GM06990 (cell line): Measurements from ENCODE around the gene SUGCT.
A peak's percentile ranks its signal among the peaks of the same experiment; 100 is the strongest.

Experiments used
- DNase-seq: peaks from one replicate; pipeline ENCODE4 v3.0.0-alpha.2; 2011; ENCODE audit not compliant: insufficient read length; ENCODE audit errors: extremely low read depth
- H3K27me3 ChIP-seq: replicated peaks from 2 replicates; pipeline ENCODE4 v1.6.0; 2011; ENCODE audit warnings: low read length; ENCODE audit not compliant: control insufficient read depth, insufficient read depth
- H3K36me3 ChIP-seq: 2 replicates; pipeline ENCODE4 v1.5.1; 2011; ENCODE audit warnings: low read length; ENCODE audit not compliant: control insufficient read depth, insufficient read depth
- H3K4me3 ChIP-seq: replicated peaks from 2 replicates; pipeline ENCODE4 v1.5.1; 2011; ENCODE audit warnings: low read depth, mild to moderate bottlenecking, control low read depth, low read length
- TF ChIP-seq, protein P1 (sequence below): IDR thresholded peaks from 2 replicates; pipeline ENCODE4 v1.5.1; 2011; ENCODE audit warnings: low read length, control low read depth, mild to moderate bottlenecking, inconsistent platforms; ENCODE audit not compliant: insufficient read depth, poor library complexity, severe bottlenecking

SUGCT gene

GRCh38 chr7:40604601-40605438 lies 470.0 kb downstream of the SUGCT start:
- DNase-seq, result peak; percentile 18
- Histone ChIP-seq H3K36me3 (no peaks in the 10 kb centered on the region), H3K27me3 (no peaks in the 10 kb centered on the region; the same call in 1 of the 2 replicates), H3K4me3 (no peak overlapping the region)
- TF ChIP-seq, protein P1, sequence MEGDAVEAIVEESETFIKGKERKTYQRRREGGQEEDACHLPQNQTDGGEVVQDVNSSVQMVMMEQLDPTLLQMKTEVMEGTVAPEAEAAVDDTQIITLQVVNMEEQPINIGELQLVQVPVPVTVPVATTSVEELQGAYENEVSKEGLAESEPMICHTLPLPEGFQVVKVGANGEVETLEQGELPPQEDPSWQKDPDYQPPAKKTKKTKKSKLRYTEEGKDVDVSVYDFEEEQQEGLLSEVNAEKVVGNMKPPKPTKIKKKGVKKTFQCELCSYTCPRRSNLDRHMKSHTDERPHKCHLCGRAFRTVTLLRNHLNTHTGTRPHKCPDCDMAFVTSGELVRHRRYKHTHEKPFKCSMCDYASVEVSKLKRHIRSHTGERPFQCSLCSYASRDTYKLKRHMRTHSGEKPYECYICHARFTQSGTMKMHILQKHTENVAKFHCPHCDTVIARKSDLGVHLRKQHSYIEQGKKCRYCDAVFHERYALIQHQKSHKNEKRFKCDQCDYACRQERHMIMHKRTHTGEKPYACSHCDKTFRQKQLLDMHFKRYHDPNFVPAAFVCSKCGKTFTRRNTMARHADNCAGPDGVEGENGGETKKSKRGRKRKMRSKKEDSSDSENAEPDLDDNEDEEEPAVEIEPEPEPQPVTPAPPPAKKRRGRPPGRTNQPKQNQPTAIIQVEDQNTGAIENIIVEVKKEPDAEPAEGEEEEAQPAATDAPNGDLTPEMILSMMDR, result peak; percentile 91

DNA sequence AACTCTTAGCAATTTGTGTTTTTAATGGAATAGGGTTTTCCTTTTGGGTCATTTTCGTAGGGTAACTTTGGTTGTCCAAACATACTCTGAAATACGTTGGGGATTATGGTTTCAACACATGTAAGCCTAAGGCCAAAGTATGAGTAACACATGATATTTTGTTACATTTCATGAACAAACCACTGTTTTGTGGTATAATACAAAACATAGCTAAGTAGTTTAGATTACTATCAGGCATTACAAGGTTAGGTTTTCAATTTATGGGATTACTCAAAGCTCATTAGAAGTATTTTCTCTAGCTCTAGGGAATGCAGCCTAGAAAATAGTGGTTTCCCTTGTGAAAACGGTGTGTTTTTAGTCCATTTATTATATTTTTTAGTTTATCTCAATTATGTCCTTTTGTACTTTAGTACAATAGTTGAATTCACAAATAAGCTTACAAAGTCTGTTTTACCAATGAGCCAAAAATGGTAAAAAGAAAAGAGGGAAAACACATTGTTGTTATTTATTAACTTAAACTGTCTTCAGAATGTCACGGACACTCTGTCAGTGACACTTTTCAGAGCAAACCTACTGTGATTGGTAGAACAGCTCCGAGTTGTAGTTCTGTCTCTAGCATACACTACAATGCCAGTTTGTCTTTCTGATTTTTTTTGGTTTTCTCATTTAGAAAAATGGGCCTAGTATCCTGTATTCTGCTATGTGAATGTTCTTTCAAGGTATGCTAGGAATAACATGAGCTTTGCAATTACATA lies 473.7 kb downstream of the SUGCT start:
- TF ChIP-seq, protein P1, result no peak
- Histone ChIP-seq H3K4me3 (no peak overlapping the region), H3K27me3 (no peaks in the 10 kb centered on the region; the same call in 1 of the 2 replicates), H3K36me3 (no peaks in the 10 kb centered on the region)
- no peak for DNase-seq

DNA sequence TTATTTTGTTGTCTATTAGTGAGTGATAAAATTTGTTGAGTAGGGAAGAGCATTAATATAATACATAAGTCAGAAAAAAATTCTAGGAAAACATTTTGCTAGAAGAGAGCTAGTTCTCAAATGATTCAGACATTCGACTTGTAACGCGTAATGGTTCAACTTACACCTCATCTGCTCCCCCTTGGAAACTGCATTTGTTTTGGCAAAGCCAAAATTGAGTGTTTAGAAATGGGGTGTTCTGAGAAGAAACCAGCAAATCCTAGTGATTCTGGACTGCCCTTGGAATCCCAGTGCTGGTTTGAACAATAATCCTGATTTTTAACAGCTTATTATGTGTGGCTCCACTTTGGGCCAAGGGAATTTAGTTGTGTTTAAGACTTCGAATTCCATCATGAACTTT lies 475.7 kb downstream of the SUGCT start:
- no peak for DNase-seq
- Histone ChIP-seq H3K36me3 (no peaks in the 10 kb centered on the region), H3K27me3 (no peaks in the 10 kb centered on the region), H3K4me3 (no peak overlapping the region)
- TF ChIP-seq, protein P1, result no peak

DNA sequence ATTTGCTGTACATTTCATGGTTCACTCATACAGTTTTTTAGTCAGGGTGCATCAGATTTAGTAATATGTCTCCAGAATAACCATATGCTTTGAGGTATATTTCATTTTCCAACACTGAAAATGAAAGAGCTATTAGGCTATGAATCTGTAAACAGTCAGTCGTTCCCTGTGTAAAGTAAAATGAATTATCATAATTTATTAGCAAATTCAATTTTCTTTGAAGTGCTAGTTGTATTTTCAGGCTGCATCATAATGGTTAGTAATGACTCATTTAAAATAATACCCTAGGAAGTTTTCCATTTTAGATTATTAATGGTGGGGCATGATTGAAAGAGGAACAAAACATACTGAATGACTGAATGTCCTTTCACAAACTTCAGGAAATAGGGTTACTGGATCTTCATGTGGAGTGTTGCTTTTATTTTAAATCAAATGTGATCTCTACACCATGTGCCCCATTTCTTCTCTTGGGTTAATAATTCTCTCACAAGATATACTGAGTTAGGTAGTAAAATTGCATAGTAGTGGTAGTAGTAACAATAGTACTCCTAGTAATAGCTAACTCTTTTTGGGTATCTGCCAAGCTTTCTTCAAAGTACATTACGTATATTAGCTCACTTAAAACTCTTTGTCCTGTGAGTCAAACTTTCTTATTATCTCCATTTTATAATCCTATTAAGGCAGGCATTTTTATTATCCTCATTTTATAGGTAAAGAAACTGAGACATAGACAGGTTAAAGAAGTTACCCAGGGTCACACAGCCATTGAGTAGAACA lies 476.5 kb downstream of the SUGCT start:
- no peak for DNase-seq

DNA sequence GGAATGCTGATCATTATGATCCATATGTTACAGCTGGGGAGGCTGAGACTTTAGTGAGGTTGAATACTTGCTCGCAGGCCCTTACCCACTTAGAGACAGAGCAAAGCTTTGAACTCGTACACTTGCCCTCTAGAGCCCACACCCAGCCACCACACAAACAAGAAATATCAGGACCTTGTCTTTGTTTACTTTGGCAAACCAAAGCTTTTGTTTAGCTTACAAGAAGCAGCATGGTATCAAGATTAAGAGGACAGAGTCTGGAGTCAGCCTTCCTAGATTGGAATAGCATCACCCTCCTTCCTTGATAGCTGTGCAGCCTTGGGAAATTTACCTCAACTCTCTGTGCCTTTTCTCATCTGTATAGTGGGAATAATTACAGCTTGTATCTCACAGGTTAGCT lies 477.5 kb downstream of the SUGCT start:
- no peak for DNase-seq
- no peaks in the 10 kb centered on the region for H3K36me3 ChIP-seq
- TF ChIP-seq, protein P1, result no peak

More for the DNA sequence above, 476.5 kb downstream of the SUGCT start:
- H3K4me3 ChIP-seq, result no peak overlapping the region
- no peaks in the 10 kb centered on the region for H3K36me3 ChIP-seq
- TF ChIP-seq, protein P1, result no peak
- H3K27me3 ChIP-seq, result no peaks in the 10 kb centered on the region

More for the DNA sequence above, 477.5 kb downstream of the SUGCT start:
- Histone ChIP-seq H3K4me3 (no peak overlapping the region), H3K27me3 (no peaks in the 10 kb centered on the region)
